ENCODE data around the gene GPI. TPM values are rescaled to one million over a fixed set of nuclear protein-coding genes. Genes with fewer than 3 reads are reported as not detected.
"Not testable (repeated sequence)": the region's sequence is repeated elsewhere in the genome, so short reads cannot be mapped to it uniquely, and the experiment has no call there.

GPI gene
- 100 to 1,000 TPM; 176 to 206 TPM for total RNA-seq
- long read RNA-seq, donor 1, full-length matches to known transcripts, result 75 of 100 reads
- long read RNA-seq, donor 1, partial matches to known transcripts, result 15 of 100 reads
- long read RNA-seq, donor 1, other reads (novel, unspliced or antisense), result 10 of 100 reads
- long read RNA-seq, donor 2, full-length matches to known transcripts, result 514 of 597 reads
- long read RNA-seq, donor 2, partial matches to known transcripts, result 59 of 597 reads
- long read RNA-seq, donor 2, other reads (novel, unspliced or antisense), result 24 of 597 reads

GRCh38 chr19:34364830-34365462 lies at the start of gene GPI:
Gene GPI, plus strand, starts transcription at chr19:34365196. Its CDS starts 71 bp downstream, at chr19:34365267.
- DNase-seq (ENCODE audit: low spot score), result peak; percentile 86
- intact Hi-C loops (cut with DNase I), result loop anchor here in 1 of 2 donors (5.0 kb wide), 1 partner anchor 112 kb away; no protein-coding TSS in a partner anchor

- DNase-seq (ENCODE audit: low spot score), result no peak
- intact Hi-C loops (cut with DNase I), result no loop called here
These were observed 48.7 kb upstream of the GPI start for GRCh38 chr19:34316247-34316646.

GRCh38 chr19:34316741-34317301 lies 48.2 kb upstream of the GPI start:
- DNase-seq (ENCODE audit: low spot score), result no peak

GRCh38 chr19:34317311-34317927 lies 47.6 kb upstream of the GPI start:
- no peak for DNase-seq (ENCODE audit: low spot score)
- intact Hi-C loops (cut with DNase I), result no loop called here

More at GRCh38 chr19:34316741-34317301, 48.2 kb upstream of the GPI start:
- intact Hi-C loops (cut with DNase I), result no loop called here

- intact Hi-C loops (cut with DNase I), result no loop called here
- DNase-seq (ENCODE audit: low spot score), result no peak
These were observed 45.8 kb upstream of the GPI start for GRCh38 chr19:34319230-34319585.

- intact Hi-C loops (cut with DNase I), result no loop called here
- DNase-seq (ENCODE audit: low spot score), result peak; percentile 81
These were observed 45.2 kb upstream of the GPI start for GRCh38 chr19:34319785-34320184.

GRCh38 chr19:34320277-34320676 lies 44.7 kb upstream of the GPI start:
- DNase-seq (ENCODE audit: low spot score), result no peak
- intact Hi-C loops (cut with DNase I), result no loop called here

GRCh38 chr19:34321735-34322134 lies 43.3 kb upstream of the GPI start:
- intact Hi-C loops (cut with DNase I), result no loop called here
- no peak for DNase-seq (ENCODE audit: low spot score)

GRCh38 chr19:34323433-34324204 lies 41.4 kb upstream of the GPI start:
- intact Hi-C loops (cut with DNase I), result no loop called here
- no peak for DNase-seq (ENCODE audit: low spot score)

GRCh38 chr19:34324320-34324719 lies 40.7 kb upstream of the GPI start:
- intact Hi-C loops (cut with DNase I), result no loop called here
- no peak for DNase-seq (ENCODE audit: low spot score)

- intact Hi-C loops (cut with DNase I), result loop anchor here in 1 of 2 donors (5.0 kb wide), 1 partner anchor 617 kb away; no protein-coding TSS in a partner anchor
- no peak for DNase-seq (ENCODE audit: low spot score)
These were observed 39.8 kb upstream of the GPI start for GRCh38 chr19:34325181-34325580.

- intact Hi-C loops (cut with DNase I), result loop anchor here in 1 of 2 donors (5.0 kb wide), 1 partner anchor 616 kb away; no protein-coding TSS in a partner anchor
These were observed 38.8 kb upstream of the GPI start for GRCh38 chr19:34325981-34326787.

GRCh38 chr19:34327851-34328250 lies 37.1 kb upstream of the GPI start:
- no peak for DNase-seq (ENCODE audit: low spot score)
- intact Hi-C loops (cut with DNase I), result loop anchor here in 1 of 2 donors (5.0 kb wide), 1 partner anchor 614 kb away; no protein-coding TSS in a partner anchor

More at GRCh38 chr19:34325981-34326787, 38.8 kb upstream of the GPI start:
- DNase-seq (ENCODE audit: low spot score), result no peak

- DNase-seq (ENCODE audit: low spot score), result no peak
- intact Hi-C loops (cut with DNase I), result loop anchor here in 1 of 2 donors (5.0 kb wide), 1 partner anchor 613 kb away; no protein-coding TSS in a partner anchor
These were observed 36.0 kb upstream of the GPI start for GRCh38 chr19:34328982-34329381.

GRCh38 chr19:34330116-34330515 lies 34.9 kb upstream of the GPI start:
- no peak for DNase-seq (ENCODE audit: low spot score)

GRCh38 chr19:34330596-34330995 lies 34.4 kb upstream of the GPI start:
- DNase-seq (ENCODE audit: low spot score), result not testable (repeated sequence)

More at GRCh38 chr19:34330116-34330515, 34.9 kb upstream of the GPI start:
- intact Hi-C loops (cut with DNase I), result no loop called here

GRCh38 chr19:34331596-34331995 lies 33.4 kb upstream of the GPI start:
- intact Hi-C loops (cut with DNase I); DNase-seq (ENCODE audit: low spot score): not testable (repeated sequence)

More at GRCh38 chr19:34330596-34330995, 34.4 kb upstream of the GPI start:
- intact Hi-C loops (cut with DNase I), result not testable (repeated sequence)

All from posterior vena cava (tissue), 2 donors.